IPS-NIHi11 (cell line): Measurements from ENCODE around the gene ARL8B.
A peak's percentile ranks its signal among the peaks of the same experiment; 100 is the strongest.

Experiments used
- DNase-seq: peaks from one replicate; pipeline ENCODE4 v3.0.0; 2012; ENCODE audit warnings: mixed read lengths, low spot score

The ARL8B gene

GRCh38 chr3:5212628-5213573 lies 90.8 kb downstream of the ARL8B start:
- peak; percentile 39 for DNase-seq

- DNase-seq, result peak; percentile 71
These were observed 91.5 kb downstream of the ARL8B start for GRCh38 chr3:5213574-5213966.

- DNase-seq, result no peak
These were observed 92.3 kb downstream of the ARL8B start for GRCh38 chr3:5214352-5214751.

- DNase-seq, result no peak
These were observed 95.9 kb downstream of the ARL8B start for GRCh38 chr3:5217824-5218595.

- no peak for DNase-seq
These were observed 96.7 kb downstream of the ARL8B start for GRCh38 chr3:5218815-5219214.

GRCh38 chr3:5219216-5219615 lies 97.1 kb downstream of the ARL8B start:
- peak; percentile 35 for DNase-seq

- DNase-seq, result no peak
These were observed 98.1 kb downstream of the ARL8B start for GRCh38 chr3:5220193-5220592.

- no peak for DNase-seq
These were observed 98.8 kb downstream of the ARL8B start for GRCh38 chr3:5220667-5221431.

- DNase-seq, result no peak
These were observed 99.6 kb downstream of the ARL8B start for GRCh38 chr3:5221701-5222100.

- no peak for DNase-seq
These were observed 100.4 kb downstream of the ARL8B start for GRCh38 chr3:5222283-5223005.

- no peak for DNase-seq
These were observed 104.7 kb downstream of the ARL8B start for GRCh38 chr3:5226783-5227182.

- DNase-seq, result no peak
These were observed 105.7 kb downstream of the ARL8B start for GRCh38 chr3:5227812-5228211.

GRCh38 chr3:5229414-5229813 lies 107.3 kb downstream of the ARL8B start:
- DNase-seq, result no peak
